Stomach (tissue), 9 donors: ENCODE data around the gene TSPAN3. TPM values are rescaled to one million over a fixed set of nuclear protein-coding genes. Genes with fewer than 3 reads are reported as not detected.

Source experiments
- DNase-seq, 2 donors: peaks; one replicate each; pipeline versions ENCODE4 v3.0.0 to v3.0.0-alpha.2; 2013 to 2019
- H3K27ac ChIP-seq, 5 donors: fragments of 200-600 bp in 4 of 5; sonication (generic) in 4 of 5; one replicate each; pipeline ENCODE4 v1.5.1; 2013 to 2019; ENCODE audit warnings: mild to moderate bottlenecking in 1 of 5, moderate library complexity in 1 of 5
- H3K27me3 ChIP-seq, 3 donors: fragments of 200-600 bp; sonication (generic); one replicate each; pipeline ENCODE4 v1.5.1; 2017 to 2019; ENCODE audit warnings: mixed run types in 1 of 3
- H3K36me3 ChIP-seq, 4 donors: fragments of 200-600 bp; sonication (generic); 1 replicate in 3 of 4; 2 replicates in 1 of 4; pipeline ENCODE4 v1.5.1; 2016 to 2019
- H3K4me1 ChIP-seq, 4 donors: fragments of 200-600 bp; sonication (generic); one replicate each; pipeline ENCODE4 v1.5.1; 2016 to 2019
- H3K4me3 ChIP-seq, 4 donors: fragments of 200-600 bp; sonication (generic) in 3 of 4; one replicate each; pipeline ENCODE4 v1.5.1; 2016 to 2019; ENCODE audit warnings: mild to moderate bottlenecking in 1 of 4
- H3K9me3 ChIP-seq, 4 donors: fragments of 200-600 bp; sonication (generic); one replicate each; pipeline ENCODE4 v1.5.1; 2016 to 2019
- CTCF ChIP-seq, 7 experiments: fragments of 450-650 bp in 4 of 7; fragments of 200-600 bp in 3 of 7; sonication (generic) in 3 of 7; IDR thresholded peaks; one replicate each; pipeline ENCODE4 v1.5.1; 2016 to 2019; ENCODE audit warnings: antibody characterized with exemption in 7 of 7, control low read depth in 2 of 7, mild to moderate bottlenecking in 1 of 7
- EP300 ChIP-seq: sonication (generic); formaldehyde crosslinking; IDR thresholded peaks from one replicate; pipeline ENCODE4 v1.6.1; 2017; ENCODE audit warnings: antibody characterized with exemption
- POLR2A ChIP-seq, 4 donors: fragments of 450-650 bp; IDR thresholded peaks; one replicate each; pipeline ENCODE4 v1.6.1; 2016; ENCODE audit warnings: antibody characterized with exemption in 4 of 4, control low read depth in 2 of 4, mild to moderate bottlenecking in 1 of 4, moderate library complexity in 1 of 4
- POLR2AphosphoS5 ChIP-seq, 3 donors: sonication (generic); formaldehyde crosslinking; IDR thresholded peaks; one replicate each; pipeline ENCODE4 v1.6.1; 2016; ENCODE audit warnings: antibody characterized with exemption in 3 of 3
- WGBS, 5 donors: extraction: QIAGEN DNeasy Blood & Tissue Kit in 3 of 5; methylation state at CpG; one replicate each; pipeline versions ENCODE4 v1.1.5 to v1.1.7; 2013 to 2018; 5-methylcytosine and 5-hydroxymethylcytosine counted together
- intact Hi-C: fragments of 100-400 bp; cut with DNase I; formaldehyde crosslinking; loops from one replicate; pipeline ENCODE4 v1.15.1; 2023; ENCODE audit warnings: low total_unique reads
- polyA plus RNA-seq, 3 donors: library from polyadenylated mRNA; stranded (reverse); fragments of 200-250 nt; gene quantifications; one replicate each; pipeline ENCODE4 v1.2.3, GENCODE V29; 2013
- total RNA-seq, 5 donors: library from RNA; depleted of rRNA; stranded (reverse); fragments of >200 nt; gene quantifications; one replicate each; pipeline versions ENCODE4 v1.1.0 to v1.2.3, GENCODE V29; 2014 to 2016
- donor health status: healthy with polysubstance abuse.
- donor health status: Bipolar disorder and iron deficiency.
- donor health status: healthy.

Gene TSPAN3
- total and polyA plus RNA-seq, 8 donors, result 42.9 to 390 (median 99.7) TPM

- Histone ChIP-seq H3K9me3 (no peaks in the 10 kb centered on the region), H3K4me3 (no peak overlapping the region), H3K27ac (no peak overlapping the region), H3K4me1 (peaks cover 0 to 13% (median 0%) of the 10 kb centered on the region in 4 donors), H3K36me3 (peaks cover 9 to 73% (median 62%) of the 10 kb centered on the region in 4 donors), H3K27me3 (no peaks in the 10 kb centered on the region)
- WGBS, 5 donors, result 94 to 96% methylated on average over 8 of the region's 8 CpGs; no CpG with 5 or more reads in 3 of the 5 donors
- TF ChIP-seq POLR2AphosphoS5 (IDR thresholded peaks at IDR 0.05) (no peak), POLR2A (IDR thresholded peaks at IDR 0.05) (no peak), EP300 (no peak), CTCF (IDR thresholded peaks at IDR 0.05) (no peak)
- intact Hi-C loops, result no loop called here
- no peak for DNase-seq
Observed at GRCh38 chr15:77039848-77040247, 31.1 kb downstream of the TSPAN3 start.

GRCh38 chr15:77039217-77039533 is 31.7 kb downstream of the TSPAN3 start:
- 76 to 82% methylated on average over 5 of the region's 5 CpGs; no CpG with 5 or more reads in 3 of the 5 donors for WGBS, 5 donors
- Histone ChIP-seq H3K27me3 (no peaks in the 10 kb centered on the region), H3K36me3 (peaks cover 9 to 66% (median 55%) of the 10 kb centered on the region in 4 donors), H3K9me3 (no peaks in the 10 kb centered on the region), H3K27ac (no peak overlapping the region), H3K4me1 (peaks cover 0 to 13% (median 0%) of the 10 kb centered on the region in 4 donors), H3K4me3 (no peak overlapping the region)
- DNase-seq, result no peak
- no peak for TF ChIP-seq POLR2A (IDR thresholded peaks at IDR 0.05)
- TF ChIP-seq EP300, result no peak
- TF ChIP-seq CTCF (IDR thresholded peaks at IDR 0.05), result no peak
- TF ChIP-seq POLR2AphosphoS5 (IDR thresholded peaks at IDR 0.05), result no peak
- intact Hi-C loops, result no loop called here

GRCh38 chr15:77038312-77039216 is 32.3 kb downstream of the TSPAN3 start:
- 75 to 86% methylated on average over 10 of the region's 10 CpGs; no CpG with 5 or more reads in 3 of the 5 donors for WGBS, 5 donors
- DNase-seq, result no peak
- Histone ChIP-seq H3K4me1 (peaks cover 0 to 16% (median 0%) of the 10 kb centered on the region in 4 donors), H3K9me3 (no peaks in the 10 kb centered on the region), H3K27me3 (no peaks in the 10 kb centered on the region), H3K4me3 (no peak overlapping the region), H3K36me3 (peaks cover 9 to 61% (median 49%) of the 10 kb centered on the region in 4 donors), H3K27ac (no peak overlapping the region)
- TF ChIP-seq POLR2A (IDR thresholded peaks at IDR 0.05) (no peak), POLR2AphosphoS5 (IDR thresholded peaks at IDR 0.05) (no peak), CTCF (IDR thresholded peaks at IDR 0.05) (no peak), EP300 (no peak)
- intact Hi-C loops, result no loop called here

GRCh38 chr15:77037388-77038209 is 33.3 kb downstream of the TSPAN3 start:
- no peaks in the 10 kb centered on the region for H3K9me3 ChIP-seq
- 88 to 92% (median 91%) methylated on average over 8 to 12 of the region's 12 CpGs for WGBS, 5 donors
- peaks cover under 1 to 52% (median 41%) of the 10 kb centered on the region in 4 donors for H3K36me3 ChIP-seq
- intact Hi-C loops, result no loop called here
- H3K4me3 ChIP-seq, result no peak overlapping the region
- H3K4me1 ChIP-seq, result peaks cover 0 to 24% (median 0%) of the 10 kb centered on the region in 4 donors
- peak in 1 of 2 donors; percentile 23 for DNase-seq
- TF ChIP-seq POLR2A (IDR thresholded peaks at IDR 0.05), result no peak
- no peak for TF ChIP-seq EP300
- TF ChIP-seq CTCF (IDR thresholded peaks at IDR 0.05), result no peak
- TF ChIP-seq POLR2AphosphoS5 (IDR thresholded peaks at IDR 0.05), result no peak
- H3K27ac ChIP-seq, result no peak overlapping the region
- H3K27me3 ChIP-seq, result peaks cover 0 to 5% (median 0%) of the 10 kb centered on the region in 3 donors
